Tibial nerve (tissue), 4 donors: ENCODE measurements around the gene PDZD4. TPM values are rescaled to one million over a fixed set of nuclear protein-coding genes. Genes with fewer than 3 reads are reported as not detected.

ENCODE experiments used
- DNase-seq, 2 donors: peaks; one replicate each; pipeline ENCODE4 v3.0.0-alpha.2; 2019; ENCODE audit warnings: low spot score in 2 of 2
- H3K27ac ChIP-seq, 4 donors: fragments of 200-600 bp; sonication (generic) in 3 of 4; one replicate each; pipeline ENCODE4 v1.5.1; 2017 to 2019; ENCODE audit warnings: mild to moderate bottlenecking in 1 of 4
- H3K27me3 ChIP-seq, 2 donors: fragments of 200-600 bp; sonication (generic) in 1 of 2; one replicate each; pipeline versions ENCODE4 v1.5.1 to v1.6.0; 2017 to 2019
- H3K36me3 ChIP-seq, 3 donors: fragments of 200-600 bp; sonication (generic); one replicate each; pipeline ENCODE4 v1.5.1; 2018 to 2019
- H3K4me1 ChIP-seq, 4 donors: fragments of 200-600 bp; sonication (generic) in 3 of 4; one replicate each; pipeline ENCODE4 v1.5.1; 2017 to 2019
- H3K4me3 ChIP-seq, 4 donors: fragments of 200-600 bp; sonication (generic) in 3 of 4; one replicate each; pipeline ENCODE4 v1.5.1; 2017 to 2019; ENCODE audit warnings: mild to moderate bottlenecking in 1 of 4, moderate library complexity in 1 of 4
- H3K9me3 ChIP-seq, 4 donors: fragments of 200-600 bp; sonication (generic) in 3 of 4; one replicate each; pipeline ENCODE4 v1.5.1; 2017 to 2019
- CTCF ChIP-seq, 5 experiments: fragments of 200-600 bp in 3 of 5; fragments of 450-650 bp in 2 of 5; sonication (generic) in 3 of 5; IDR thresholded peaks; one replicate each; pipeline ENCODE4 v1.5.1; 2016 to 2019; ENCODE audit warnings: antibody characterized with exemption in 5 of 5, mild to moderate bottlenecking in 3 of 5, moderate library complexity in 2 of 5
- EP300 ChIP-seq, 2 donors: sonication (generic); formaldehyde crosslinking; IDR thresholded peaks; one replicate each; pipeline ENCODE4 v1.6.1; 2017; ENCODE audit warnings: antibody characterized with exemption in 2 of 2, mild to moderate bottlenecking in 1 of 2
- POLR2A ChIP-seq, 2 donors: fragments of 450-650 bp; IDR thresholded peaks; one replicate each; pipeline ENCODE4 v1.6.1; 2017; ENCODE audit warnings: antibody characterized with exemption in 2 of 2, mild to moderate bottlenecking in 2 of 2, moderate library complexity in 2 of 2
- WGBS, 2 donors: methylation state at CpG; one replicate each; pipeline ENCODE4 v1.1.5; 2018; 5-methylcytosine and 5-hydroxymethylcytosine counted together
- total RNA-seq, 4 donors: library from RNA; depleted of rRNA; stranded (reverse); fragments of >200 nt; gene quantifications; one replicate each; pipeline ENCODE4 v1.1.0, GENCODE V29; 2016

The PDZD4 gene
- total RNA-seq, 4 donors from 2014 or later: 19.9 to 24.6 (median 21.2) TPM

GRCh38 chrX:153864101-153864500 is 33.8 kb upstream of the PDZD4 start:
- Histone ChIP-seq H3K9me3 (no peaks in the 10 kb centered on the region), H3K27ac (no peak overlapping the region), H3K27me3 (peaks cover 0 to 17% of the 10 kb centered on the region in 2 donors), H3K4me3 (no peak overlapping the region), H3K4me1 (no peaks in the 10 kb centered on the region), H3K36me3 (no peaks in the 10 kb centered on the region)
- DNase-seq: no peak
- 89 to 93% methylated on average over 7 to 10 of the region's 10 CpGs for WGBS, 2 donors
- TF ChIP-seq POLR2A (IDR thresholded peaks at IDR 0.05): no peak
- TF ChIP-seq CTCF (IDR thresholded peaks at IDR 0.05): no peak
- no peak for TF ChIP-seq EP300 (IDR thresholded peaks at IDR 0.05)

- Histone ChIP-seq H3K27me3 (peaks cover 0 to 17% of the 10 kb centered on the region in 2 donors), H3K36me3 (no peaks in the 10 kb centered on the region), H3K27ac (no peak overlapping the region), H3K9me3 (no peaks in the 10 kb centered on the region), H3K4me1 (no peaks in the 10 kb centered on the region), H3K4me3 (no peak overlapping the region)
- DNase-seq: no peak
- TF ChIP-seq EP300 (IDR thresholded peaks at IDR 0.05) (no peak), POLR2A (IDR thresholded peaks at IDR 0.05) (no peak), CTCF (IDR thresholded peaks at IDR 0.05) (no peak)
- WGBS, 2 donors: 80 to 83% methylated on average over 6 to 27 of the region's 28 CpGs
Measured at GRCh38 chrX:153863251-153863991, 33.1 kb upstream of the PDZD4 start.

GRCh38 chrX:153862369-153863250 is 32.3 kb upstream of the PDZD4 start:
- H3K27me3 ChIP-seq: peaks cover 0 to 16% of the 10 kb centered on the region in 2 donors
- no peak for DNase-seq
- no peaks in the 10 kb centered on the region for H3K9me3 ChIP-seq
- H3K4me1 ChIP-seq: no peaks in the 10 kb centered on the region
- 72 to 87% methylated on average over 3 to 21 of the region's 22 CpGs for WGBS, 2 donors
- TF ChIP-seq CTCF (IDR thresholded peaks at IDR 0.05) (no peak), POLR2A (IDR thresholded peaks at IDR 0.05) (no peak), EP300 (IDR thresholded peaks at IDR 0.05) (no peak)
- no peak overlapping the region for H3K27ac ChIP-seq
- no peak overlapping the region for H3K4me3 ChIP-seq
- H3K36me3 ChIP-seq: no peaks in the 10 kb centered on the region

- no peaks in the 10 kb centered on the region for H3K9me3 ChIP-seq
- WGBS, 2 donors: 61 to 75% methylated on average over 14 to 21 of the region's 21 CpGs
- no peak for DNase-seq
Measured at GRCh38 chrX:153861733-153862310, 31.5 kb upstream of the PDZD4 start.

More at GRCh38 chrX:153861733-153862310, 31.5 kb upstream of the PDZD4 start:
- TF ChIP-seq POLR2A (IDR thresholded peaks at IDR 0.05): no peak
- TF ChIP-seq CTCF (IDR thresholded peaks at IDR 0.05): no peak
- no peak for TF ChIP-seq EP300 (IDR thresholded peaks at IDR 0.05)
- no peak overlapping the region for H3K27ac ChIP-seq
- H3K36me3 ChIP-seq: no peaks in the 10 kb centered on the region
- H3K4me3 ChIP-seq: no peak overlapping the region
- H3K27me3 ChIP-seq: peaks cover 0 to 15% of the 10 kb centered on the region in 2 donors
- H3K4me1 ChIP-seq: no peaks in the 10 kb centered on the region
